ENCODE data around the gene LIG1.
"Not testable (repeated sequence)": the region's sequence is repeated elsewhere in the genome, so short reads cannot be mapped to it uniquely, and the experiment has no call there.

The LIG1 gene

GRCh38 chr19:48085904-48086864 is 84.0 kb downstream of the LIG1 start:
- no peak for DNase-seq (ENCODE audit: low read depth in 2 of 2, low spot score in 1 of 2)

GRCh38 chr19:48085076-48085475 is 85.1 kb downstream of the LIG1 start:
- no peak for DNase-seq (ENCODE audit: low read depth in 2 of 2, low spot score in 1 of 2)

GRCh38 chr19:48081106-48081505 is 89.0 kb downstream of the LIG1 start:
- DNase-seq (ENCODE audit: low read depth in 2 of 2, low spot score in 1 of 2) = no peak

- DNase-seq (ENCODE audit: low read depth in 2 of 2, low spot score in 1 of 2) = not testable (repeated sequence)
Measured at GRCh38 chr19:48070177-48070769, 99.9 kb downstream of the LIG1 start.

GRCh38 chr19:48069435-48069834 is 100.7 kb downstream of the LIG1 start:
- no peak for DNase-seq (ENCODE audit: low read depth in 2 of 2, low spot score in 1 of 2)

All from stimulated activated CD8-positive, alpha-beta memory T cell treated with anti-CD3 and anti-CD28 coated beads, Interleukin-4, amount 100 ng/mL, for 4 hours (primary cell).